ENCODE results near the gene ZNF320. TPM values are rescaled to one million over a fixed set of nuclear protein-coding genes. Genes with fewer than 3 reads are reported as not detected.
"Not testable (repeated sequence)": the region's sequence is repeated elsewhere in the genome, so short reads cannot be mapped to it uniquely, and the experiment has no call there.

ZNF320 gene
- total and polyA plus RNA-seq, 9 donors, result 9.3 to 28.5 (median 12.1) TPM

- intact Hi-C loops (cut with DNase I), result no loop called here
- DNase-seq, result no peak
- TF ChIP-seq EP300 (IDR thresholded peaks at IDR 0.05) (no peak), POLR2A (IDR thresholded peaks at IDR 0.05) (no peak)
- TF ChIP-seq, protein P1, sequence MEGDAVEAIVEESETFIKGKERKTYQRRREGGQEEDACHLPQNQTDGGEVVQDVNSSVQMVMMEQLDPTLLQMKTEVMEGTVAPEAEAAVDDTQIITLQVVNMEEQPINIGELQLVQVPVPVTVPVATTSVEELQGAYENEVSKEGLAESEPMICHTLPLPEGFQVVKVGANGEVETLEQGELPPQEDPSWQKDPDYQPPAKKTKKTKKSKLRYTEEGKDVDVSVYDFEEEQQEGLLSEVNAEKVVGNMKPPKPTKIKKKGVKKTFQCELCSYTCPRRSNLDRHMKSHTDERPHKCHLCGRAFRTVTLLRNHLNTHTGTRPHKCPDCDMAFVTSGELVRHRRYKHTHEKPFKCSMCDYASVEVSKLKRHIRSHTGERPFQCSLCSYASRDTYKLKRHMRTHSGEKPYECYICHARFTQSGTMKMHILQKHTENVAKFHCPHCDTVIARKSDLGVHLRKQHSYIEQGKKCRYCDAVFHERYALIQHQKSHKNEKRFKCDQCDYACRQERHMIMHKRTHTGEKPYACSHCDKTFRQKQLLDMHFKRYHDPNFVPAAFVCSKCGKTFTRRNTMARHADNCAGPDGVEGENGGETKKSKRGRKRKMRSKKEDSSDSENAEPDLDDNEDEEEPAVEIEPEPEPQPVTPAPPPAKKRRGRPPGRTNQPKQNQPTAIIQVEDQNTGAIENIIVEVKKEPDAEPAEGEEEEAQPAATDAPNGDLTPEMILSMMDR (IDR thresholded peaks at IDR 0.05), result no peak
- Histone ChIP-seq H3K9me3 (no peaks in the 10 kb centered on the region), H3K36me3 (no peaks in the 10 kb centered on the region), H3K27me3 (no peaks in the 10 kb centered on the region), H3K4me3 (no peak overlapping the region), H3K4me1 (ENCODE audit: insufficient read depth) (no peaks in the 10 kb centered on the region), H3K27ac (no peak overlapping the region)
- 37 to 40% (median 37%) methylated on average over 5 of the region's 5 CpGs for WGBS, 3 donors
Measured at GRCh38 chr19:52938761-52939160, 41.3 kb upstream of the ZNF320 start.

DNA sequence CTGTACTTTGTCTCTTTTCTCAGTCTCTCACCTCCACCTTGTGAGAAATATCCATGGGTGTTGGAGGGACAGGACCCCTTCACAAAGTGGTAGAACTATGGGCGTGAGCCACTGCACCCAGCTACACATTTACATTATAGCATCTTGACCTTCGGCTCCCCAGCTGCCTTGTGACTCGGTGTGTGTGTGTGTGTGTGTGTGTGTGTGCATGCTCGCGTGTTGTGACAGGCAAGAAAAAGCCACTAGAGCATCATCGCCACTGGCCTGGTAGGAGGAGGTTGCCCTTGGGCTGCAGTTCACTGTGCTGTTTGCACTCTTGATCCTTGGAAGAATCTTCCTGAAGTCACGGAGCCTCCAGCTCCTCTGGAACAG, 39.5 kb upstream of the ZNF320 start:
- 85 to 91% (median 90%) methylated on average over 7 of the region's 7 CpGs for WGBS, 3 donors
- H3K9me3 ChIP-seq, result no peaks in the 10 kb centered on the region
- no peaks in the 10 kb centered on the region for H3K4me1 ChIP-seq (ENCODE audit: insufficient read depth)
- H3K36me3 ChIP-seq, result no peaks in the 10 kb centered on the region
- H3K27me3 ChIP-seq, result no peaks in the 10 kb centered on the region
- H3K27ac ChIP-seq, result no peak overlapping the region
- no peak for DNase-seq
- no peak overlapping the region for H3K4me3 ChIP-seq
- intact Hi-C loops (cut with DNase I), result no loop called here
- TF ChIP-seq, protein P1 (IDR thresholded peaks at IDR 0.05), result no peak
- TF ChIP-seq EP300 (IDR thresholded peaks at IDR 0.05), result no peak
- TF ChIP-seq POLR2A (IDR thresholded peaks at IDR 0.05), result no peak

- H3K27me3 ChIP-seq, result no peaks in the 10 kb centered on the region
- 78 to 84% (median 83%) methylated on average over 12 of the region's 12 CpGs for WGBS, 3 donors
- no peaks in the 10 kb centered on the region for H3K9me3 ChIP-seq
- no peak overlapping the region for H3K27ac ChIP-seq
- H3K4me3 ChIP-seq, result no peak overlapping the region
- TF ChIP-seq, protein P1 (IDR thresholded peaks at IDR 0.05), result no peak
- TF ChIP-seq POLR2A (IDR thresholded peaks at IDR 0.05) (no peak), EP300 (IDR thresholded peaks at IDR 0.05) (no peak)
- no peak for DNase-seq
- no peaks in the 10 kb centered on the region for H3K4me1 ChIP-seq (ENCODE audit: insufficient read depth)
- intact Hi-C loops (cut with DNase I), result no loop called here
- no peaks in the 10 kb centered on the region for H3K36me3 ChIP-seq
Measured at GRCh38 chr19:52936151-52936953, 38.9 kb upstream of the ZNF320 start.

DNA sequence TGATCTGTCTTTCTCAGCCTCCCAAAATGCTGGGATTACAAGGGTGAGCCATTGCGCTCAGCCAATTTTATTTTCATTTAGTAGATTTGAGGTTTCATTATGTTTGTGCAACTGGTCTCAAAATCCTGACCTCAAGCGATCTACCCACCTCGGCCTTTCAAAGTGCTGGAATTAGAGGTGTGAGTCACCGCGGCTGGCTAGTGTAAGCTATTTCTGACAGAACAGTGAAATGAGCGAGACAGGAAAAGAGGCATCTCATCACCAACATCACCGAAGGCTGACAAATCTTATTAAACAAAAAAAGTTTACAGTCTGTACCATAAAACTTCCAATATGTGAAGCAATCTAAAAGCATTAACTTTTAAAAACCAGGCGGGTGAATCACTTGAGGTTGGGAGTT, 38.0 kb upstream of the ZNF320 start:
- intact Hi-C loops (cut with DNase I), result no loop called here
- Histone ChIP-seq H3K27me3 (no peaks in the 10 kb centered on the region), H3K9me3 (no peaks in the 10 kb centered on the region), H3K4me1 (ENCODE audit: insufficient read depth) (no peaks in the 10 kb centered on the region), H3K4me3 (no peak overlapping the region), H3K27ac (no peak overlapping the region), H3K36me3 (no peaks in the 10 kb centered on the region)
- TF ChIP-seq, protein P1 (IDR thresholded peaks at IDR 0.05), result no peak
- TF ChIP-seq POLR2A (IDR thresholded peaks at IDR 0.05) (no peak), EP300 (IDR thresholded peaks at IDR 0.05) (no peak)
- DNase-seq, result no peak
- 88 to 96% (median 95%) methylated on average over 8 of the region's 8 CpGs for WGBS, 3 donors

- intact Hi-C loops (cut with DNase I); H3K27me3 ChIP-seq; H3K9me3 ChIP-seq; H3K4me3 ChIP-seq; H3K36me3 ChIP-seq; DNase-seq; H3K4me1 ChIP-seq (ENCODE audit: insufficient read depth); H3K27ac ChIP-seq: not testable (repeated sequence)
- 92 to 95% (median 95%) methylated on average over 9 of the region's 9 CpGs for WGBS, 3 donors
Measured at GRCh38 chr19:52924641-52925040, 27.2 kb upstream of the ZNF320 start.

Data from ovary (tissue), 9 donors.